ENCODE data around the gene PKIG.

The PKIG gene

DNA sequence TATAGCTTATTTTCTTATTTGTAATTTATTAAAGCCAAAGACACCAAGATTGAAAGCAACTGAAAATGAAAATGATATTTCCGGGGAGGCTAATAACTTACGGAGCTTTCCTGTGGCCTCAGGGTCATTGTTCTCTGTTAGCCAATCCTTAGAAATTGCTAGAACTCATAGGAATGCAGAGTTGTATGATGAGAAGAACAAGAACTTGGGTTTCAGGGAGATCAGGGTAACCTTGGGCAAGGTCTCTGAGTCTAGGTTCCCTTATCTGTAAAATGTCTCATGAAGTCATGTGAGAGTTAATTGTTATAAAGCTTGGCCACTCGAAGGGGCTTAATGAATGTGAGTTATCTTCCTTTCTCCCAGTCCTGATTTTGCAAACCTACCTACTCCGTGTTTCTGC is 40.4 kb upstream of the PKIG start:
- TF ChIP-seq, protein P1, sequence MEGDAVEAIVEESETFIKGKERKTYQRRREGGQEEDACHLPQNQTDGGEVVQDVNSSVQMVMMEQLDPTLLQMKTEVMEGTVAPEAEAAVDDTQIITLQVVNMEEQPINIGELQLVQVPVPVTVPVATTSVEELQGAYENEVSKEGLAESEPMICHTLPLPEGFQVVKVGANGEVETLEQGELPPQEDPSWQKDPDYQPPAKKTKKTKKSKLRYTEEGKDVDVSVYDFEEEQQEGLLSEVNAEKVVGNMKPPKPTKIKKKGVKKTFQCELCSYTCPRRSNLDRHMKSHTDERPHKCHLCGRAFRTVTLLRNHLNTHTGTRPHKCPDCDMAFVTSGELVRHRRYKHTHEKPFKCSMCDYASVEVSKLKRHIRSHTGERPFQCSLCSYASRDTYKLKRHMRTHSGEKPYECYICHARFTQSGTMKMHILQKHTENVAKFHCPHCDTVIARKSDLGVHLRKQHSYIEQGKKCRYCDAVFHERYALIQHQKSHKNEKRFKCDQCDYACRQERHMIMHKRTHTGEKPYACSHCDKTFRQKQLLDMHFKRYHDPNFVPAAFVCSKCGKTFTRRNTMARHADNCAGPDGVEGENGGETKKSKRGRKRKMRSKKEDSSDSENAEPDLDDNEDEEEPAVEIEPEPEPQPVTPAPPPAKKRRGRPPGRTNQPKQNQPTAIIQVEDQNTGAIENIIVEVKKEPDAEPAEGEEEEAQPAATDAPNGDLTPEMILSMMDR (IDR thresholded peaks at IDR 0.05; ENCODE audit: insufficient read depth, low read length, poor library complexity, severe bottlenecking) = no peak
- no peak for TF ChIP-seq EZH2phosphoT487 (conservative IDR thresholded peaks at IDR 0.05; ENCODE audit: low read length)
- Histone ChIP-seq H3K9me2 (replicated peaks; ENCODE audit: insufficient read depth, low read length) (no peaks in the 10 kb centered on the region), H3K4me2 (ENCODE audit: low read depth, low read length, poor library complexity, severe bottlenecking) (no peak overlapping the region), H4K20me1 (ENCODE audit: low read depth, low read length) (no peaks in the 10 kb centered on the region), H2AFZ (ENCODE audit: low read depth, low read length, severe bottlenecking) (no peak overlapping the region), H3K27me3 (ENCODE audit: low read length) (no peaks in the 10 kb centered on the region), H3K4me3 (ENCODE audit: insufficient read depth, low read length, poor library complexity, severe bottlenecking) (no peak overlapping the region), H3K36me3 (ENCODE audit: low read length) (no peaks in the 10 kb centered on the region), H3K9me3 (ENCODE audit: insufficient read depth, low read length) (no peaks in the 10 kb centered on the region), H3K9ac (ENCODE audit: low read length) (no peak overlapping the region), H3F3A (ENCODE audit: insufficient read depth) (no peaks in the 10 kb centered on the region), H3K27ac (ENCODE audit: low read depth, low read length) (no peak overlapping the region), H3K79me2 (ENCODE audit: insufficient read depth, low read length) (no peaks in the 10 kb centered on the region)

DNA sequence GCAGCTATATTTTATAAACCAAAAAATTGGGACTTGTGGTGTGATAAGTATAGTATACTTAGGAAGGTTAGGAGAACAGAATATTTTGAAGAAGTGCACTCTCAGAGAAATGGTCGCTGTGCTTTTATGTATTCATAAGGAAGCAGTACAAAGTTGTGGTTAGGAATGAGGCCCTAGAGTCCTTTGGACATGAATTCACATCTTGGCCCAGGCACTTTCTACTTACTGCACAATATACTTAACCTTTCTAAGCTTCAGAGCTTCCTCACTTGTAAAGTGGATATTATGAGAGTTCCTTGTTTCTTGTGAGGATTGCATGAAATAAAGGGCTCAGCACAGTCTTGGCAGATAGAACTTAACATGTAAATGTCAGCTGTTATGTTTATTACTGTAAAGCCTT is 39.5 kb upstream of the PKIG start:
- H4K20me1 ChIP-seq (ENCODE audit: low read depth, low read length) = no peaks in the 10 kb centered on the region
- H2AFZ ChIP-seq (ENCODE audit: low read depth, low read length, severe bottlenecking) = no peak overlapping the region
- no peaks in the 10 kb centered on the region for H3F3A ChIP-seq (ENCODE audit: insufficient read depth)
- no peak overlapping the region for H3K4me3 ChIP-seq (ENCODE audit: insufficient read depth, low read length, poor library complexity, severe bottlenecking)
- H3K9me2 ChIP-seq (replicated peaks; ENCODE audit: insufficient read depth, low read length) = no peaks in the 10 kb centered on the region
- no peaks in the 10 kb centered on the region for H3K36me3 ChIP-seq (ENCODE audit: low read length)
- TF ChIP-seq, protein P1 (IDR thresholded peaks at IDR 0.05; ENCODE audit: insufficient read depth, low read length, poor library complexity, severe bottlenecking) = no peak
- no peak for TF ChIP-seq EZH2phosphoT487 (conservative IDR thresholded peaks at IDR 0.05; ENCODE audit: low read length)
- no peak overlapping the region for H3K9ac ChIP-seq (ENCODE audit: low read length)
- H3K4me2 ChIP-seq (ENCODE audit: low read depth, low read length, poor library complexity, severe bottlenecking) = no peak overlapping the region
- no peaks in the 10 kb centered on the region for H3K27me3 ChIP-seq (ENCODE audit: low read length)
- H3K79me2 ChIP-seq (ENCODE audit: insufficient read depth, low read length) = no peaks in the 10 kb centered on the region
- no peaks in the 10 kb centered on the region for H3K9me3 ChIP-seq (ENCODE audit: insufficient read depth, low read length)
- H3K27ac ChIP-seq (ENCODE audit: low read depth, low read length) = no peak overlapping the region

- no peak overlapping the region for H3K9ac ChIP-seq (ENCODE audit: low read length)
- H2AFZ ChIP-seq (ENCODE audit: low read depth, low read length, severe bottlenecking) = no peak overlapping the region
- no peak for TF ChIP-seq EZH2phosphoT487 (conservative IDR thresholded peaks at IDR 0.05; ENCODE audit: low read length)
- TF ChIP-seq, protein P1 (IDR thresholded peaks at IDR 0.05; ENCODE audit: insufficient read depth, low read length, poor library complexity, severe bottlenecking) = no peak
- no peaks in the 10 kb centered on the region for H3F3A ChIP-seq (ENCODE audit: insufficient read depth)
- no peaks in the 10 kb centered on the region for H3K9me2 ChIP-seq (replicated peaks; ENCODE audit: insufficient read depth, low read length)
- no peaks in the 10 kb centered on the region for H3K79me2 ChIP-seq (ENCODE audit: insufficient read depth, low read length)
- no peak overlapping the region for H3K4me3 ChIP-seq (ENCODE audit: insufficient read depth, low read length, poor library complexity, severe bottlenecking)
- H3K9me3 ChIP-seq (ENCODE audit: insufficient read depth, low read length) = no peaks in the 10 kb centered on the region
- no peak overlapping the region for H3K4me2 ChIP-seq (ENCODE audit: low read depth, low read length, poor library complexity, severe bottlenecking)
- no peaks in the 10 kb centered on the region for H4K20me1 ChIP-seq (ENCODE audit: low read depth, low read length)
- H3K36me3 ChIP-seq (ENCODE audit: low read length) = no peaks in the 10 kb centered on the region
- H3K27ac ChIP-seq (ENCODE audit: low read depth, low read length) = no peak overlapping the region
- no peaks in the 10 kb centered on the region for H3K27me3 ChIP-seq (ENCODE audit: low read length)
Observed at GRCh38 chr20:44543358-44543757, 39.0 kb upstream of the PKIG start.
